Mesodermal cell (in vitro differentiated cells): ENCODE data around the gene TPP1.

Experiments used
- H3K27ac ChIP-seq: 2 replicates; pipeline ENCODE4 v1.7.0; 2013; ENCODE audit warnings: mild to moderate bottlenecking, low read depth, low read length, moderate library complexity; ENCODE audit not compliant: severe bottlenecking
- H3K36me3 ChIP-seq: 2 replicates; pipeline ENCODE4 v1.7.1; 2013; ENCODE audit warnings: mild to moderate bottlenecking, low read length, moderate library complexity; ENCODE audit not compliant: control insufficient read depth, insufficient read depth
- H3K4me1 ChIP-seq: one replicate; pipeline ENCODE4 v1.7.1; 2013; ENCODE audit warnings: mild to moderate bottlenecking, low read length; ENCODE audit not compliant: insufficient read depth, control insufficient read depth, poor library complexity, severe bottlenecking
- H3K4me3 ChIP-seq: 2 replicates; pipeline ENCODE4 v1.7.0; 2013; ENCODE audit warnings: low read length, control low read depth, mild to moderate bottlenecking; ENCODE audit not compliant: insufficient read depth, poor library complexity, severe bottlenecking; ENCODE audit errors: extremely low read depth
- H3K9me3 ChIP-seq: 2 replicates; pipeline ENCODE4 v1.7.1; 2013; ENCODE audit warnings: mild to moderate bottlenecking, low read length, moderate library complexity; ENCODE audit not compliant: control insufficient read depth
- WGBS, 2 experiments: methylation state at CpG; one replicate each; pipeline ENCODE4 v1.1.5; 2013; ENCODE audit warnings: missing lambda C conversion rate in 2 of 2; ENCODE audit not compliant: insufficient coverage in 2 of 2; 5-methylcytosine and 5-hydroxymethylcytosine counted together

TPP1 gene

GRCh38 chr11:6634534-6634933 is 15.3 kb upstream of the TPP1 start:
- H3K4me1 ChIP-seq, result peaks cover 27% of the 10 kb centered on the region
- no peak overlapping the region for H3K4me3 ChIP-seq
- peak overlapping the region; percentile 85 for H3K27ac ChIP-seq
- peaks cover 71% of the 10 kb centered on the region for H3K36me3 ChIP-seq
- WGBS, 2 experiments, result 56 to 88% methylated on average over 1 of the region's 1 CpG
- H3K9me3 ChIP-seq, result no peaks in the 10 kb centered on the region

DNA sequence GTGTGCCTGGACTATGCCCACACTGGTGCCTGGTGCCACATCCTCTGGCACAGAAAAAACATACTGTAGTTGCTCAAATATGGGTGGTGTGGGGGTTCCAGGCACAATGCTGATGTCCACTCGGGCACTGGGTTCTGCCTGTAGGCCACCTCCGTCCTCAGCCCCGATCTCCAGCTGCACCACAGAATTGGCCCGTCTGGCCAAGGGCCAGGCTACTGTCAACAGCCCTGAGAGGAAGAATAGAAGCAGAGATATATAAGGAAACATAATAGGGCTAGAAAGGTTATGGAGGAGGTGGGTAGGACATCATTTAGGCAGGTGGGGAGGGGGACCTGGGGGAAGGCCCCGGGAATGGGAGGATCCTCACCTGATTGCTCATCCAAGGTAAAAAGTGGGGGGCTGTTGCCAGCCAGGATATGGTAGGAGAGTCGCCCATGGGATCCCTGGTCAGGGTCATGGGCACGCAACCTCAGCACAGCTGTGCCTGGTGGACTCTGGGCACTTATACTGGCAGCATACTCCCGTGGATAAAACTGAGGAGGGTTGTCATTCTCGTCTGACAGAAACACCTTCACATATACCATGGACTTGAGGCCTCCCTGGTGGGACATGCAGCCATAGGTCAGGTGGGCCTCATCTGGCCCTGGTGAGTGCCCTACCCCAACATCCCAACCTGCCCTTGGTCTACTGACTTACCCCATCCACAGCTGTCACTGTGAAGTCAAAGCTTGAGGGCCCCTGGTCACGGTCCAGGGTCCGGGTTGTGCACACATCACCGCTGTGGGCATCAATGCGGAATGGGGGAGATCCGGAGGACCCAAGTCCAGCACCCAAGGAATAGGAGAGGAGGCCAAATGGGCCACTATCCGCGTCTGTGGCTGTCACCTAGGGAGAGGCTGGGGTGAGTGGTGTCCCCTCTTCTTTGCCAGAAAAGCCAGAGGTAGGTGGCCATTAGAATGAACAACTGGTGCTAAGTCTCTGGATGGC is 14.5 kb upstream of the TPP1 start:
- WGBS, 2 experiments, result 95 to 99% methylated on average over 11 to 13 of the region's 16 CpGs
- no peak overlapping the region for H3K27ac ChIP-seq
- H3K4me3 ChIP-seq, result no peak overlapping the region
- H3K9me3 ChIP-seq, result no peaks in the 10 kb centered on the region
- H3K4me1 ChIP-seq, result peaks cover 27% of the 10 kb centered on the region
- H3K36me3 ChIP-seq, result peaks cover 71% of the 10 kb centered on the region

- Histone ChIP-seq H3K36me3 (peaks cover 69% of the 10 kb centered on the region), H3K27ac (no peak overlapping the region), H3K9me3 (no peaks in the 10 kb centered on the region), H3K4me1 (peaks cover 24% of the 10 kb centered on the region), H3K4me3 (no peak overlapping the region)
- 93 to 95% methylated on average over 25 to 29 of the region's 29 CpGs for WGBS, 2 experiments
Observed at GRCh38 chr11:6632116-6633073, 13.2 kb upstream of the TPP1 start.

- no peak overlapping the region for H3K27ac ChIP-seq
- WGBS, 2 experiments, result 89 to 91% methylated on average over 11 of the region's 11 CpGs
- H3K9me3 ChIP-seq, result no peaks in the 10 kb centered on the region
- H3K36me3 ChIP-seq, result peaks cover 74% of the 10 kb centered on the region
- H3K4me3 ChIP-seq, result no peak overlapping the region
- peaks cover 18% of the 10 kb centered on the region for H3K4me1 ChIP-seq
Observed at GRCh38 chr11:6631361-6631890, 12.2 kb upstream of the TPP1 start.

DNA sequence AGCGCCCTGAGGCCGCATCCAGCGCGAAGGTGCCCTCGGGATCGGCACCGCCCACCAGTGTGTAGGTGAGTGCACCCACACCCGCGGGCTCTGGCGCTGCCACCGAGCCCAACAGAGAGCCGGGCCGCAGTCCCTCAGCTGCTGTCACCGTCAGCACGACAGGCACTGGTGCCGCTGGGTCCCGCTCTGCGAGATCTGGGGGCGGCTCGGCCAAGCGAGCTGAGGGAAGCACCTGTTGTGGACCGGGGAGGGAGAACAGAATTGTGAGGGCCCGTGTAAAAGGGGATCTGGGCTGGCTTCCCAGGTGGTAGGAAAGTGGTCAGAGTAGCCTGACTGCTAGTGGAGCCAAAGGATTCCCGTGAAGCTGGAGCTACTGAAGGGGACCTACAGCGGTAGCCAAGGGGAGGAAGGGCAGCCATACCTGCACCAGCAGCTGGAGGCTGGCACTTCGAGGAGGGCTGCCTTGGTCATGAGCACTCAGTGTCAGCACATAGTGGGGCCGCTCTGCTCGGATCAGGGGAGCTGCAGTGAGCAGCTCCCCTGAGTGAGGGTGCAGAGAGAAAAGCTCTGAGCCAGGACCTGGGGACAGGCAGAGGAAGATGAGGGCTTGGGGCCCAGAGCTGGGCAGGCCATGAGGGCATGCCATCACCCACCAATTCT is 11.5 kb upstream of the TPP1 start:
- Histone ChIP-seq H3K9me3 (no peaks in the 10 kb centered on the region), H3K27ac (no peak overlapping the region), H3K4me1 (peaks cover 12% of the 10 kb centered on the region), H3K4me3 (no peak overlapping the region), H3K36me3 (peaks cover 80% of the 10 kb centered on the region)
- WGBS, 2 experiments, result 45 to 56% methylated on average over 27 to 28 of the region's 28 CpGs

DNA sequence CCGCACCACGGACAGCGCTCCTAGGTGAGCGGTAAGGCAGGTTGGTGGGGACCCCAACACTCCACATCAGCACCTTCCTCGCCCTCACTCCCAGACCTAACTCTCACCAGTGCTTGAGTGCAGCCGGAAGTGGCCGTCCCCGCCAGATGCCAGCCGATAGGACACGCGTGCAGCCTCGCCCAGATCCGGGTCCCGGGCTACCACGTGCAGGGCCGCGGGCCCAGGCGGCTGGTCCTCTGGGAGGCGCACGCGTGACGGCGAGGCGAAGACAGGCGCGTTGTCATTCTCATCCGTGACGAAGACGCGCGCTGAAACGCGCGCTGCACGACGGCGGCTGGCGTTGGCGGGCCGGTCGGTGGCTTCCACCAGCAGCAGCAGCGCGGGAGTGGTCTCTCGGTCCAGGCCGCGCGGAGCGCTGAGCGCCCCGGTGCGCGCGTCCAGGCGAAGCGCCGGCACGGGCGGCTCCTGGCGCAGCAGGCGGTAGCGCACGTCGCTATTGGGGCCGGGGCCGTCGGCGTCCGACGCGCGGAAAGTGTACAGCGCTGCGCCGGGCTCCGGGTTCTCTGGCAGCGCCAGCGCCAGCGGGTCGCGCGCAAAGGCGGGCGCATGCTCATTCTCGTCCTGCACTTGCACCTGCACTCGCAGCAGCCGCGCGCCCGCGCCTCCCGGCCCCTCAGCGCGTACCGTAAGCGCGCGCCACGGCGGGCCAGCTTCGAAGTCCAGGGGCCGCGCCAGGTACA is 10.8 kb upstream of the TPP1 start:
- no peak overlapping the region for H3K27ac ChIP-seq
- no peak overlapping the region for H3K4me3 ChIP-seq
- H3K36me3 ChIP-seq, result peaks cover 87% of the 10 kb centered on the region
- peaks cover 5% of the 10 kb centered on the region for H3K4me1 ChIP-seq
- 48 to 57% methylated on average over 79 to 101 of the region's 102 CpGs for WGBS, 2 experiments
- no peaks in the 10 kb centered on the region for H3K9me3 ChIP-seq

GRCh38 chr11:6629573-6629891 is 10.3 kb upstream of the TPP1 start:
- H3K4me3 ChIP-seq, result no peak overlapping the region
- H3K9me3 ChIP-seq, result no peaks in the 10 kb centered on the region
- peaks cover 91% of the 10 kb centered on the region for H3K36me3 ChIP-seq
- 97 to 98% methylated on average over 22 to 23 of the region's 24 CpGs for WGBS, 2 experiments
- no peak overlapping the region for H3K27ac ChIP-seq
- H3K4me1 ChIP-seq, result peaks cover under 1% of the 10 kb centered on the region

DNA sequence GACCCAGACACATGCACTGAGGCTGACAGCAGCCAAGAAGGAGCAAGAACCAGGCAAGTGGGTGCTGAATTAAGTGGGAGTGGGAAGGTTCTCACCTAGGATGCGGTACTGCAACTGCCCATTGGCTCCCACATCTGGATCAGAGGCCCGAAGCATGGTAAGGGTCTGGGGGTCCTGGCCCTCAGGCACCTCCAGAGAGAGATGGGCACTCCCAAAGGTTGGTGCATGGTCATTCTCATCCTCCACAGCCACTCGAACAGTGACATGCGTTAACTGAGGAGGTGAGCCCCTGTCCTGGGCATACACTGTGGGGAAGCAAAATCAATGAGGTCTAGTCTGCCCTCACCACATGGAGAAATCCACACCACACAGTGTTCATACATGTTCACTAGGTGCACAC is 9.3 kb upstream of the TPP1 start:
- Histone ChIP-seq H3K4me1 (no peaks in the 10 kb centered on the region), H3K27ac (no peak overlapping the region), H3K36me3 (peaks cover 90% of the 10 kb centered on the region), H3K9me3 (no peaks in the 10 kb centered on the region), H3K4me3 (no peak overlapping the region)
- WGBS, 2 experiments, result 93 to 100% methylated on average over 3 to 4 of the region's 4 CpGs

- H3K9me3 ChIP-seq, result no peaks in the 10 kb centered on the region
- H3K36me3 ChIP-seq, result peaks cover 89% of the 10 kb centered on the region
- H3K27ac ChIP-seq, result no peak overlapping the region
- H3K4me3 ChIP-seq, result no peak overlapping the region
- no peaks in the 10 kb centered on the region for H3K4me1 ChIP-seq
- no CpG with 5 or more reads among the region's 2 CpGs for WGBS, 2 experiments
Observed at GRCh38 chr11:6627762-6628241, 8.6 kb upstream of the TPP1 start.
